DOHH2 (cell line): ENCODE measurements around the gene SHC4.

ENCODE experiments used
- H3F3A ChIP-seq: fragments of 200-600 bp; sonication (generic), shearing (Covaris generic); 2 replicates; pipeline ENCODE4 v1.6.0; 2016; ENCODE audit warnings: antibody characterized with exemption, mild to moderate bottlenecking; ENCODE audit not compliant: control insufficient read depth, insufficient read depth
- H3K27ac ChIP-seq: fragments of 200-600 bp; sonication (generic); 2 replicates; pipeline ENCODE4 v1.5.1; 2014; ENCODE audit warnings: low read depth, mild to moderate bottlenecking, low read length, moderate library complexity
- H3K27me3 ChIP-seq: fragments of 200-600 bp; sonication (generic); 2 replicates; pipeline ENCODE4 v1.6.1; 2014; ENCODE audit warnings: mild to moderate bottlenecking, low read length, mixed read lengths; ENCODE audit not compliant: control insufficient read depth
- H3K36me3 ChIP-seq: fragments of 200-600 bp; sonication (generic); 2 replicates; pipeline ENCODE4 v1.6.1; 2014; ENCODE audit warnings: mild to moderate bottlenecking, low read length, moderate library complexity, mixed read lengths; ENCODE audit not compliant: control insufficient read depth
- H3K4me1 ChIP-seq: fragments of 200-600 bp; sonication (generic); 2 replicates; pipeline ENCODE4 v1.6.1; 2014; ENCODE audit warnings: mild to moderate bottlenecking, low read length, mixed read lengths; ENCODE audit not compliant: control insufficient read depth
- H3K4me2 ChIP-seq: fragments of 200-600 bp; sonication (generic); 2 replicates; pipeline ENCODE4 v1.6.0; 2014; ENCODE audit warnings: mild to moderate bottlenecking, low read length, moderate library complexity
- H3K4me3 ChIP-seq: fragments of 200-600 bp; sonication (generic); 2 replicates; pipeline ENCODE4 v1.5.1; 2014; ENCODE audit warnings: mild to moderate bottlenecking, low read length, mixed read lengths
- H3K79me2 ChIP-seq: fragments of 200-600 bp; sonication (generic); 2 replicates; pipeline ENCODE4 v1.6.1; 2014; ENCODE audit warnings: mild to moderate bottlenecking, low read length, mixed read lengths; ENCODE audit not compliant: control insufficient read depth
- H3K9me2 ChIP-seq: fragments of 200-600 bp; sonication (generic); replicated peaks from 2 replicates; pipeline ENCODE4 v1.6.1; 2014; ENCODE audit warnings: mild to moderate bottlenecking, low read length, mixed read lengths; ENCODE audit not compliant: control insufficient read depth
- H3K9me3 ChIP-seq: fragments of 200-600 bp; sonication (generic); 2 replicates; pipeline ENCODE4 v1.6.1; 2014; ENCODE audit warnings: antibody characterized with exemption, low read length, mixed read lengths; ENCODE audit not compliant: control insufficient read depth, insufficient read depth
- H4K20me1 ChIP-seq: fragments of 200-600 bp; sonication (generic); 2 replicates; pipeline ENCODE4 v1.6.0; 2014; ENCODE audit warnings: low read depth, mild to moderate bottlenecking, antibody characterized with exemption, low read length, moderate library complexity; ENCODE audit not compliant: control insufficient read depth, insufficient read depth
- EZH2phosphoT487 ChIP-seq: fragments of 200-600 bp; sonication (generic); IDR thresholded peaks from 2 replicates; pipeline ENCODE4 v1.6.1; 2017; ENCODE audit warnings: borderline replicate concordance, mild to moderate bottlenecking, antibody characterized with exemption, low read length, moderate library complexity, mixed read lengths
- TF ChIP-seq, protein P1 (sequence below): fragments of 200-600 bp; sonication (generic); IDR thresholded peaks from one replicate; pipeline ENCODE4 v1.5.1; 2014; ENCODE audit warnings: antibody characterized with exemption, mild to moderate bottlenecking, low read depth, low read length; ENCODE audit not compliant: poor library complexity, severe bottlenecking

Gene SHC4

DNA sequence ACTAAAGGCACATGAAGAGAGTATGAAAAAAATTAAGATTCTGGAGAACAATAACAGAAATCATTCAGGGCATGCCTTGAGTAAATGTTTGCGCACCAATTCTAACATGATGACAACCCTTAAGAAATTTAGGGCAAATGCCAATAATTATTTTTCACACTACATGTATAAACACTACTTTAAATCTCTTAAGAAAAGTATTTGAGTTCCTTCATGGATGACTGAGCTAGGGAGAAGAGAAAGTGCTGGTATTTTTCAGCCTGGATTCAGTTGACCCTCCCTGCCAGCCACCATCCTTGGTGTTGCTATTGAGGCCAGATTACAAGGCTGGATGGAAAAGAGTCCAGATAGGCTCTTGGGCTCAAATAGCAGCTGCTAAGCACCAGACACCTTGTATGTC, 93.8 kb downstream of the SHC4 start:
- H3K27ac ChIP-seq = no peak overlapping the region
- no peak for TF ChIP-seq EZH2phosphoT487
- TF ChIP-seq, protein P1, sequence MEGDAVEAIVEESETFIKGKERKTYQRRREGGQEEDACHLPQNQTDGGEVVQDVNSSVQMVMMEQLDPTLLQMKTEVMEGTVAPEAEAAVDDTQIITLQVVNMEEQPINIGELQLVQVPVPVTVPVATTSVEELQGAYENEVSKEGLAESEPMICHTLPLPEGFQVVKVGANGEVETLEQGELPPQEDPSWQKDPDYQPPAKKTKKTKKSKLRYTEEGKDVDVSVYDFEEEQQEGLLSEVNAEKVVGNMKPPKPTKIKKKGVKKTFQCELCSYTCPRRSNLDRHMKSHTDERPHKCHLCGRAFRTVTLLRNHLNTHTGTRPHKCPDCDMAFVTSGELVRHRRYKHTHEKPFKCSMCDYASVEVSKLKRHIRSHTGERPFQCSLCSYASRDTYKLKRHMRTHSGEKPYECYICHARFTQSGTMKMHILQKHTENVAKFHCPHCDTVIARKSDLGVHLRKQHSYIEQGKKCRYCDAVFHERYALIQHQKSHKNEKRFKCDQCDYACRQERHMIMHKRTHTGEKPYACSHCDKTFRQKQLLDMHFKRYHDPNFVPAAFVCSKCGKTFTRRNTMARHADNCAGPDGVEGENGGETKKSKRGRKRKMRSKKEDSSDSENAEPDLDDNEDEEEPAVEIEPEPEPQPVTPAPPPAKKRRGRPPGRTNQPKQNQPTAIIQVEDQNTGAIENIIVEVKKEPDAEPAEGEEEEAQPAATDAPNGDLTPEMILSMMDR = no peak
- H3K27me3 ChIP-seq = peaks cover 9% of the 10 kb centered on the region; the same call in 1 of the 2 replicates
- H3F3A ChIP-seq = no peaks in the 10 kb centered on the region
- no peaks in the 10 kb centered on the region for H3K9me3 ChIP-seq
- no peaks in the 10 kb centered on the region for H3K4me1 ChIP-seq
- no peak overlapping the region for H3K4me3 ChIP-seq
- no peaks in the 10 kb centered on the region for H3K79me2 ChIP-seq
- no peaks in the 10 kb centered on the region for H3K36me3 ChIP-seq
- no peak overlapping the region for H3K4me2 ChIP-seq
- H4K20me1 ChIP-seq = no peaks in the 10 kb centered on the region
- no peaks in the 10 kb centered on the region for H3K9me2 ChIP-seq

DNA sequence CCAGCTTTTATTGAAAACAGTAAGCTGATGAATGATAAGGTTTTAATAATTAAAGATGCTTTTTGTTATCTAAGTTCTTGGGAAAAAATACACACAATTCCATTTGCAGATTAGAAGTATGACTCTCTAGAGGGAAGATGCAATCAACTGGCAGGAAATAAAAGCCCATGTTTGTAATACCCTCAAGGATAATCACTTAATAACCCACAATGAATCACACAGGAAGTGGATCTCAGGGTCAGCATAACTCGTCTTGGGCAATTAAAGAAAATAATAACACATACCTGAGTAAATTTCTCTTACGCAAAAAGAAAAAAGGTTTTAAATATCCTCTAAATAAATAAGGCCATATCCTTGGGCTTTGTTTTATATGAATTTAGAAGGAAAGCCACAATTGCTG, 95.2 kb downstream of the SHC4 start:
- no peak for TF ChIP-seq EZH2phosphoT487
- TF ChIP-seq, protein P1 = no peak
- Histone ChIP-seq H3K4me3 (no peak overlapping the region), H4K20me1 (no peaks in the 10 kb centered on the region), H3K79me2 (no peaks in the 10 kb centered on the region), H3K9me3 (no peaks in the 10 kb centered on the region), H3K4me2 (no peak overlapping the region), H3K27ac (no peak overlapping the region), H3F3A (no peaks in the 10 kb centered on the region), H3K36me3 (no peaks in the 10 kb centered on the region), H3K27me3 (peaks cover 9% of the 10 kb centered on the region; the same call in 1 of the 2 replicates), H3K9me2 (no peaks in the 10 kb centered on the region), H3K4me1 (no peaks in the 10 kb centered on the region)

- no peaks in the 10 kb centered on the region for H3K9me2 ChIP-seq
- H3K4me3 ChIP-seq = no peak overlapping the region
- H3K27ac ChIP-seq = no peak overlapping the region
- no peaks in the 10 kb centered on the region for H3K79me2 ChIP-seq
- no peaks in the 10 kb centered on the region for H3K4me1 ChIP-seq
- H3K27me3 ChIP-seq = peaks cover 9% of the 10 kb centered on the region; the same call in 1 of the 2 replicates
- H3K9me3 ChIP-seq = no peaks in the 10 kb centered on the region
- no peaks in the 10 kb centered on the region for H4K20me1 ChIP-seq
- no peaks in the 10 kb centered on the region for H3F3A ChIP-seq
- H3K4me2 ChIP-seq = no peak overlapping the region
- TF ChIP-seq EZH2phosphoT487 = no peak
- TF ChIP-seq, protein P1 = no peak
- no peaks in the 10 kb centered on the region for H3K36me3 ChIP-seq
Measured at GRCh38 chr15:48868023-48868422, 95.7 kb downstream of the SHC4 start.

DNA sequence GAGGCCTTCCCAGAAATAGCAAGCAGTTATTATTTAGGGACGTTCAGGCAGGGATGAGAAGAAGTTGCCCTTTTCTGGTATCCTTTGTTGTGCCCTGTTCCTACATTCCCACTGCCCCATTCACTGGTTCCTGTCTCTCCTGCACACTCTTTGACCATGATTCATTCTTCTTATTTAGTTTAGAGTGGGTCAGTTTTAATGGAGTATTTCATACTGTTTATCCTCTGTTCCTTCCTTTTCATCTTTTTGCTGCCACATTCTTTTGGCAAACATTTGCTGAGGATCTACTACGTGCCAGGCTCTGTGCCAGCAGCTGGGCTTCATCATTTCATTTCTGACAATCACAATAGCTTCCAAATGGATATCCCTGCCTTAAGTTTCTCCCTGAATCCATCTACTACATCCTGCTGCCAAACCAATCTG, 97.6 kb downstream of the SHC4 start:
- no peaks in the 10 kb centered on the region for H4K20me1 ChIP-seq
- H3K27ac ChIP-seq = no peak overlapping the region
- no peak overlapping the region for H3K4me2 ChIP-seq
- H3F3A ChIP-seq = no peaks in the 10 kb centered on the region
- H3K36me3 ChIP-seq = no peaks in the 10 kb centered on the region
- TF ChIP-seq, protein P1 = no peak
- TF ChIP-seq EZH2phosphoT487 = no peak
- no peak overlapping the region for H3K4me3 ChIP-seq
- no peaks in the 10 kb centered on the region for H3K9me3 ChIP-seq
- H3K9me2 ChIP-seq = no peaks in the 10 kb centered on the region
- no peaks in the 10 kb centered on the region for H3K4me1 ChIP-seq
- no peaks in the 10 kb centered on the region for H3K79me2 ChIP-seq
- H3K27me3 ChIP-seq = peaks cover 5% of the 10 kb centered on the region
